Caco-2 (cell line): Measurements from ENCODE around the gene KIFC3. TPM values are rescaled to one million over a fixed set of nuclear protein-coding genes. Genes with fewer than 3 reads are reported as not detected.
A peak's percentile ranks its signal among the peaks of the same experiment; 100 is the strongest.
"Not testable (repeated sequence)": the region's sequence is repeated elsewhere in the genome, so short reads cannot be mapped to it uniquely, and the experiment has no call there.

Source experiments
- Bru-seq: library from RNA; stranded (reverse); fragments of 400-500 nt; gene quantifications from one replicate; lab custom pipeline; 2021; lab: Mats Ljungman, UMichigan
- BruChase-seq, 2 experiments: library from RNA; stranded (reverse); fragments of 400-500 nt; gene quantifications; one replicate each; lab custom pipeline; 2021; lab: Mats Ljungman, UMichigan
- BruUV-seq: library from RNA; stranded (reverse); fragments of 400-500 nt; replicated peaks from 2 replicates; lab custom pipeline; 2021; lab: Mats Ljungman, UMichigan
- CTCF ChIA-PET: fragments of 300-600 bp; sonication (Branson Sonifier 250); formaldehyde crosslinking; loops from one replicate; lab custom pipeline; 2022; ENCODE audit warnings: antibody characterized with exemption; lab: Charles Lee
- POLR2A ChIA-PET: fragments of 300-600 bp; sonication (Branson Sonifier 250); formaldehyde crosslinking; loops from one replicate; lab custom pipeline; 2022; ENCODE audit warnings: antibody characterized with exemption; lab: Charles Lee
- DNase-seq, 2 experiments: peaks; one replicate each; pipeline versions ENCODE4 v3.0.0 to v3.0.0-alpha.2; 2020 to 2022
- H3K27me3 ChIP-seq: replicated peaks from 2 replicates; pipeline ENCODE4 v1.6.0; 2011; ENCODE audit warnings: low read length; ENCODE audit not compliant: control insufficient read depth, insufficient read depth
- H3K36me3 ChIP-seq: 2 replicates; pipeline ENCODE4 v1.5.1; 2011; ENCODE audit warnings: low read length; ENCODE audit not compliant: control insufficient read depth, insufficient read depth
- H3K4me1 ChIP-seq: fragments of 250-450 bp; sonication (Bioruptor Pico); 2 replicates; pipeline ENCODE4 v1.5.1; 2020; ENCODE audit warnings: mild to moderate bottlenecking
- H3K4me3 ChIP-seq: 2 replicates; pipeline ENCODE4 v1.5.1; 2011; ENCODE audit warnings: low read depth, mild to moderate bottlenecking, control low read depth, low read length
- H3K9me3 ChIP-seq: fragments of 250-450 bp; sonication (Bioruptor Pico); 2 replicates; pipeline ENCODE4 v1.5.1; 2020; ENCODE audit warnings: mild to moderate bottlenecking, moderate library complexity
- H3K27ac Mint-ChIP-seq: one replicate; pipeline ENCODE4 v1.8.0; 2022; ENCODE audit warnings: mixed read lengths; ENCODE audit not compliant: unreplicated experiment
- H3K27me3 Mint-ChIP-seq: one replicate; pipeline ENCODE4 v1.8.0; 2022; ENCODE audit warnings: mixed read lengths; ENCODE audit not compliant: insufficient read depth, unreplicated experiment
- H3K36me3 Mint-ChIP-seq: one replicate; pipeline ENCODE4 v1.8.0; 2022; ENCODE audit warnings: mild to moderate bottlenecking, mixed read lengths; ENCODE audit not compliant: insufficient read depth, unreplicated experiment
- H3K4me1 Mint-ChIP-seq: one replicate; pipeline ENCODE4 v1.8.0; 2022; ENCODE audit warnings: low read depth, mixed read lengths; ENCODE audit not compliant: unreplicated experiment
- H3K4me3 Mint-ChIP-seq: one replicate; pipeline ENCODE4 v1.8.0; 2022; ENCODE audit warnings: mild to moderate bottlenecking, moderate library complexity, mixed read lengths; ENCODE audit not compliant: unreplicated experiment
- H3K9me3 Mint-ChIP-seq: one replicate; pipeline ENCODE4 v1.8.0; 2022; ENCODE audit warnings: mixed read lengths; ENCODE audit not compliant: unreplicated experiment
- CTCF ChIP-seq, 2 experiments: fragments of 200-600 bp in 1 of 2; IDR thresholded peaks; 1 replicate in 1 of 2; 2 replicates in 1 of 2; pipeline versions ENCODE4 v1.5.1 to v1.8.0; 2011 to 2022; ENCODE audit warnings: antibody characterized with exemption in 1 of 2, control low read depth in 1 of 2, inconsistent platforms in 1 of 2, low read depth in 1 of 2, low read length in 1 of 2, mild to moderate bottlenecking in 1 of 2, moderate library complexity in 1 of 2; ENCODE audit not compliant: insufficient read depth in 1 of 2, severe bottlenecking in 1 of 2, unreplicated experiment in 1 of 2
- intact Hi-C: fragments of 100-400 bp; cut with micrococcal nuclease; formaldehyde crosslinking; loops from one replicate; pipeline ENCODE4 v1.10.0; 2022; ENCODE audit not compliant: unreplicated experiment
- long read RNA-seq: library from polyadenylated mRNA; stranded (forward); transcript quantifications from one replicate; pipeline ENCODE4 v2.0.0, GENCODE V29; 2022
- total RNA-seq: library from RNA; stranded (reverse); gene quantifications from 2 replicates; pipeline ENCODE4 v1.2.3, GENCODE V29; 2022

KIFC3 gene
- 103 and 108 TPM in 2 replicates for total RNA-seq
- percentile 78 among the genes with signal in this experiment for Bru-seq, nascent RNA
- BruChase-seq, experiment 1, labeled RNA remaining after a 2-hour chase, result percentile 77 among the genes with signal in this experiment
- percentile 79 among the genes with signal in this experiment for BruChase-seq, experiment 2, labeled RNA remaining after a 6-hour chase
- long read RNA-seq, transcript KIFC3-203 (20 exons, 3,379 nt), result major isoform, 55 of 158 reads
- long read RNA-seq, transcript KIFC3-202 (19 exons, 3,128 nt), result minor isoform, 6 of 158 reads
- long read RNA-seq, transcript KIFC3-201 (19 exons, 3,427 nt), result minor isoform, 11 of 158 reads
- long read RNA-seq, partial matches to known transcripts, result 30 of 158 reads
- long read RNA-seq, other reads (novel, unspliced or antisense), result 54 of 158 reads

DNA sequence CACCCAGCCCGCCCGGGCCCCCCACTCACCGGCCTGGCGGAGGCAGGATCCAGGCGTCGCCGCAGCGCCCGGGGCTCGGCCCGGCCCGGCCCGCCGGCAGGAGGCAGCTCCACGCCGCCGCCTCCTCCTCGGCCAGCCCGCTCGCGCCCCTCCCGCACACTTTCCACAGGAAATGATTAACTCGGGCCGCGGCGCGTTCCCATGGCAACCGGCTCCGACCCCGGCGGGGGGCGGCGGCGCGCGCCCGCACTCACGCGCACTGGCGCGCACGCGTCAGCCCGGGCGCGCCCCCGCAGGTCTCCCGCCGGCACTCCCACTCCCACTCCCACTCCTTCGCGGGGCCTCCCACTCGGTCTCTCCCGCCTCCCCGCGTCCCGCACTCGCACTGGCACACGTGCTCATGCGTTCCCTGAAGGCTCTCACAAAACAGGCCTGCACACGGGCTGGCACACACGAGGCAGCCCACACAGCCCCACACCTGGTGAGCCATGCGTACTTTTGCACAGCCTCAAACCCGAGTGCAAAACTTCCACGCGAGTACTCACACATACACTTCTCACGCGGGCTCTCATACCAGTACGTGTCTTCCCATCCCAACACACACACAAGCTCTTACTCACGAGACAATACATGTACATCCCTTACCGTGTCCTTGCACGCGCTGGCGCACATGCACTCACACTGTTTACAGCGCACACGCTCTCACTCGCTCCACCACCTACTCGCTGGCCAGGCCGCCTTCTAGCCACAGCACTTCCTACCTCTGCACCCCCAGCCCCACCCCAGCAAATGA lies at the start of gene KIFC3:
TSS of gene KIFC3 (minus strand) at position 151 of the 793 bp plus-strand sequence. CDS start 4,248 bp downstream, outside the sequence.
- H3K9me3 Mint-ChIP-seq, result no peaks in the 10 kb centered on the region
- peaks cover 78% of the 10 kb centered on the region for H3K4me1 ChIP-seq
- H3K36me3 ChIP-seq, result no peaks in the 10 kb centered on the region
- peak within 1 kb of the TSS; percentile 95 for H3K27ac Mint-ChIP-seq
- H3K4me1 Mint-ChIP-seq, result peaks cover 66% of the 10 kb centered on the region
- DNase-seq, result peak; percentile 92 to 94
- H3K4me3 ChIP-seq, result peak within 1 kb of the TSS; percentile 80
- H3K36me3 Mint-ChIP-seq, result peaks cover 16% of the 10 kb centered on the region
- H3K9me3 ChIP-seq, result no peaks in the 10 kb centered on the region
- H3K4me3 Mint-ChIP-seq, result peak within 1 kb of the TSS; percentile 92
- no peak for TF ChIP-seq CTCF (IDR thresholded peaks at IDR 0.05; ENCODE audit: insufficient read depth in 1 of 2, low read depth in 1 of 2, low read length in 1 of 2, severe bottlenecking in 1 of 2, unreplicated experiment in 1 of 2)
- ChIA-PET CTCF (interaction anchor here (0.8 to 6.7 kb wide), 7 partner anchors 8 to 61 kb away, joined by 3 to 63 read pairs (median 4); no protein-coding TSS in a partner anchor), POLR2A (interaction anchor here (0.5 to 0.9 kb wide), 3 partner anchors 8 to 222 kb away, joined by 3 to 7 read pairs (median 3); no protein-coding TSS in a partner anchor)
- no TSS peak for BruUV-seq
- intact Hi-C loops, result loop anchor here (2.0 kb wide), 1 partner anchor 14 kb away; no protein-coding TSS in a partner anchor
- H3K27me3 Mint-ChIP-seq, result no peaks in the 10 kb centered on the region
- H3K27me3 ChIP-seq, result no peaks in the 10 kb centered on the region

- Mint-ChIP-seq H3K4me1 (peaks cover 8% of the 10 kb centered on the region), H3K27ac (no peak overlapping the region), H3K27me3 (no peaks in the 10 kb centered on the region), H3K4me3 (no peak overlapping the region), H3K36me3 (no peaks in the 10 kb centered on the region), H3K9me3 (no peaks in the 10 kb centered on the region)
- DNase-seq, result no peak
- H3K4me1 ChIP-seq, result peaks cover 16% of the 10 kb centered on the region
- no peak overlapping the region for H3K4me3 ChIP-seq
- ChIA-PET POLR2A (no interaction called here), CTCF (interaction anchor here (0.7 to 2.6 kb wide), 2 partner anchors 15 to 281 kb away, joined by 3 to 7 read pairs; no protein-coding TSS in a partner anchor)
- H3K27me3 ChIP-seq, result no peaks in the 10 kb centered on the region
- no TSS peak for BruUV-seq
- no peaks in the 10 kb centered on the region for H3K36me3 ChIP-seq
- intact Hi-C loops, result no loop called here
- no peak for TF ChIP-seq CTCF (IDR thresholded peaks at IDR 0.05; ENCODE audit: insufficient read depth in 1 of 2, low read depth in 1 of 2, low read length in 1 of 2, severe bottlenecking in 1 of 2, unreplicated experiment in 1 of 2)
- no peaks in the 10 kb centered on the region for H3K9me3 ChIP-seq
Measured at GRCh38 chr16:57848181-57848580, 45.9 kb upstream of the KIFC3 start.

DNA sequence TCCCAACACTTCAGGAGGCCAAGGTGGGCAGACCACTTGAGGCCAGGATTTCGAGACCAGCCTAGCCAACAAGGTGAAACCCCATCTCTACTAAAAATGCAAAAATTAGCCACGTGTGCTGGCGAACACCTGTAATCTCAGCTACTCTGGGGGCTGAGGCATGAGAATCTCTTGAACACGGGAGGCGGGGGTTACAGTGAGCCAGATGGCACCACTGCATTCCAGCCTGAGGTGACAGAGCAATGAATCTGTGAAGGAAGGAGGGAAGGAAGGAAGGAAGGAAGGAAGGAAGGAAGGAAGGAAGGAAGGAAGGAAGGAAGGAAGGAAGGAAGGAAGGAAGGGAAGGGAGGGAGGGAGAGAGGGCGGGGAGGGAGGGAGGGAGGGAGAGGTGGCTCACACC lies 44.6 kb upstream of the KIFC3 start:
- H3K4me1 ChIP-seq, result peaks cover 16% of the 10 kb centered on the region
- H3K27me3 Mint-ChIP-seq, H3K27me3 ChIP-seq, DNase-seq, H3K36me3 Mint-ChIP-seq, H3K9me3 Mint-ChIP-seq, H3K36me3 ChIP-seq, BruUV-seq, H3K4me3 Mint-ChIP-seq, H3K4me3 ChIP-seq, intact Hi-C loops, H3K9me3 ChIP-seq: not testable (repeated sequence)
- ChIA-PET POLR2A (interaction anchor here (0.8 kb wide), 1 partner anchor 31 kb away, joined by 3 read pairs; no protein-coding TSS in a partner anchor), CTCF (interaction anchor here (0.6 to 0.9 kb wide), 2 partner anchors 16 to 51 kb away, joined by 3 read pairs; no protein-coding TSS in a partner anchor)
- peak overlapping the region; percentile 45 for H3K27ac Mint-ChIP-seq
- peaks cover 13% of the 10 kb centered on the region for H3K4me1 Mint-ChIP-seq
